ENCODE results near the gene PCLO. TPM values are rescaled to one million over a fixed set of nuclear protein-coding genes. Genes with fewer than 3 reads are reported as not detected.

PCLO gene
- total and polyA plus RNA-seq, 9 of the 15 experiments (the other 6 are each of a cell fraction or from before 2014, with no cell fraction given) = under 0.01 to 0.01 TPM; not detected in 7

DNA sequence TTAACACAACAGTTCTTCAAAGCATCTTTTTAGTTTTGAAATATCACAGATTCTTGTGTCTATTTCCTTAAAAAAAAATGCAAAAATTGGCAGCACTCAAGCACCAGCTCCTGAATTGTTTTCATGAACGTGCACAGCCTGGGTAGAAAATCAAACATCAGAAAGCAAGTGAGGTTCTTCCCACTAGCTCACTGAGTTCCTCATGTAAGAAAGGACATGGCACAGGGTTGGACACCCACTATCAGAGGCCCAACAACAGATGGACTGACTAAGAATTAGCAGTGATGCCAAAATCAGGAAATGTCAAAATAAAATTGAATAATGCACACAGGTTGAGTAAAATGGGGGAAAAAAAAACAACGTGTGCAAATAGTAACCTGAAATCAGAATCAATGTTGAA lies 146.8 kb downstream of the PCLO start:
- no peak overlapping the region for H3K4me2 ChIP-seq (ENCODE audit: insufficient read depth, low read length)
- CTCF ChIA-PET (ENCODE audit: low intra/inter-chr PET ratio) = no interaction called here
- no peaks in the 10 kb centered on the region for H3K27me3 ChIP-seq (ENCODE audit: control insufficient read depth in 2 of 2, insufficient read depth in 2 of 2, low read length in 2 of 2)
- no peak overlapping the region for H3K4me3 ChIP-seq
- no peaks in the 10 kb centered on the region for H3K79me2 ChIP-seq (ENCODE audit: control insufficient read depth, insufficient read depth, low read length)
- WGBS (ENCODE audit: insufficient coverage, low coverage, missing lambda C conversion rate) = 0% methylated on average over 2 of the region's 2 CpGs
- no peak overlapping the region for H3K27ac ChIP-seq (ENCODE audit: extremely low read depth, low read depth, low read length)
- no peak overlapping the region for H3K9ac ChIP-seq (ENCODE audit: insufficient read depth in 1 of 2, low read depth in 2 of 2, low read length in 2 of 2)
- no peaks in the 10 kb centered on the region for H3K9me1 ChIP-seq (ENCODE audit: control insufficient read depth, insufficient read depth, low read length)
- no peaks in the 10 kb centered on the region for H3K4me1 ChIP-seq (replicated peaks in 1 of 2; ENCODE audit: control insufficient read depth in 2 of 2, insufficient read depth in 2 of 2, low read length in 2 of 2)
- H2AFZ ChIP-seq (ENCODE audit: low read depth, low read length) = no peak overlapping the region
- H4K20me1 ChIP-seq (replicated peaks; ENCODE audit: control insufficient read depth, insufficient read depth, low read length) = no peaks in the 10 kb centered on the region
- H3K9me3 ChIP-seq (replicated peaks; ENCODE audit: control insufficient read depth, insufficient read depth, low read depth, low read length) = peaks cover 1% of the 10 kb centered on the region; the same call in 1 of the 2 replicates
- ATAC-seq = no peak
- no TSS peak for BruUV-seq (replicated peaks)
- intact Hi-C loops (cut with micrococcal nuclease) = no loop called here
- no peak for FAIRE-seq
- in situ Hi-C loops (cut with MboI) = no loop called here
- TF ChIP-seq MTF1 (CRISPR knock-in tag; IDR thresholded peaks at IDR 0.05; ENCODE audit: borderline replicate concordance) (no peak), ZNF263 (CRISPR knock-in tag; IDR thresholded peaks at IDR 0.05; ENCODE audit: borderline replicate concordance) (no peak), TCFL5 (CRISPR knock-in tag; conservative IDR thresholded peaks at IDR 0.05) (no peak), CBX3 (IDR thresholded peaks at IDR 0.05; ENCODE audit: borderline replicate concordance in 1 of 2, low read length in 2 of 2) (no peak), CREBBP (IDR thresholded peaks at IDR 0.05; ENCODE audit: low read depth, low read length) (no peak), GATA2 (CRISPR knock-in tag; IDR thresholded peaks at IDR 0.05) (no peak), SRSF3 (IDR thresholded peaks at IDR 0.05; ENCODE audit: insufficient read depth, low read length) (no peak)
- POLR2A ChIA-PET = no interaction called here
- no peaks in the 10 kb centered on the region for H3K36me3 ChIP-seq (ENCODE audit: control insufficient read depth, insufficient read depth, low read length)
- DNase-seq (ENCODE audit: extremely low read depth in 1 of 4, low spot score in 3 of 4) = no peak

DNA sequence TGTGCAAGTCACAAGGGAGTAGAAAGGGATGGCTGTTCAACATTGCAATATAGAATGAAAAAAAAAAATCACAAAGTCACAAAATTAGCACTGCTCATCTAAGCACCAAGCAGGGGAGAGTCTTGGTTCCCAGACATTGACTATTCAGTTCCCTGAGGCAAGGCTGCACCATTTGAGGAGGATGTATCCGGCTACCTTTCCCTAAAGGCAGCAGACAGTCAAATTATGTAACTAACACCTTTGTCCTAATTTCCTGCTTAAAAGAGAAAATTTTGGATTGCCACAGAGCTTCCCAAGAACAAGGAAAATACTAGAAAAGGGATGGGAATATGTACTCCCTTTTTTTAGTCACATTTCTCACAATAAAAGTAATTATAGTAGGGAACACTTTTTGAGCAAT lies 148.1 kb downstream of the PCLO start:
- Histone ChIP-seq H3K4me3 (no peak overlapping the region), H3K27ac (ENCODE audit: extremely low read depth, low read depth, low read length) (no peak overlapping the region), H3K9ac (ENCODE audit: insufficient read depth in 1 of 2, low read depth in 2 of 2, low read length in 2 of 2) (no peak overlapping the region), H4K20me1 (replicated peaks; ENCODE audit: control insufficient read depth, insufficient read depth, low read length) (no peaks in the 10 kb centered on the region), H3K4me2 (ENCODE audit: insufficient read depth, low read length) (no peak overlapping the region), H2AFZ (ENCODE audit: low read depth, low read length) (no peak overlapping the region), H3K9me1 (ENCODE audit: control insufficient read depth, insufficient read depth, low read length) (no peaks in the 10 kb centered on the region), H3K36me3 (ENCODE audit: control insufficient read depth, insufficient read depth, low read length) (no peaks in the 10 kb centered on the region), H3K79me2 (ENCODE audit: control insufficient read depth, insufficient read depth, low read length) (no peaks in the 10 kb centered on the region), H3K4me1 (replicated peaks in 1 of 2; ENCODE audit: control insufficient read depth in 2 of 2, insufficient read depth in 2 of 2, low read length in 2 of 2) (no peaks in the 10 kb centered on the region), H3K27me3 (ENCODE audit: control insufficient read depth in 2 of 2, insufficient read depth in 2 of 2, low read length in 2 of 2) (no peaks in the 10 kb centered on the region), H3K9me3 (replicated peaks; ENCODE audit: control insufficient read depth, insufficient read depth, low read depth, low read length) (0 out of 2 replicates have a peak, but pooled peaks cover 1% of the 10 kb centered on the region)
- BruUV-seq (replicated peaks) = no TSS peak
- in situ Hi-C loops (cut with MboI) (no loop called here), intact Hi-C loops (cut with micrococcal nuclease) (no loop called here)
- 5% methylated on average over 1 of the region's 1 CpG for WGBS (ENCODE audit: insufficient coverage, low coverage, missing lambda C conversion rate)
- ATAC-seq = no peak
- DNase-seq (ENCODE audit: extremely low read depth in 1 of 4, low spot score in 3 of 4) = no peak
- CTCF ChIA-PET (ENCODE audit: low intra/inter-chr PET ratio) = no interaction called here
- no peak for FAIRE-seq
- POLR2A ChIA-PET = no interaction called here
- TF ChIP-seq ZNF324 (CRISPR knock-in tag; IDR thresholded peaks at IDR 0.05) = no peak
- no peak for TF ChIP-seq NR4A1 (CRISPR knock-in tag; IDR thresholded peaks at IDR 0.05)
- no peak for TF ChIP-seq NR4A1 (tag; IDR thresholded peaks at IDR 0.05)
- no peak for TF ChIP-seq ASH1L (IDR thresholded peaks at IDR 0.05; ENCODE audit: borderline replicate concordance, low read depth, partially characterized antibody)
- TF ChIP-seq ZNF408 (CRISPR knock-in tag; IDR thresholded peaks at IDR 0.05; ENCODE audit: low read depth) = no peak
- TF ChIP-seq MED1 (CRISPR knock-in tag; IDR thresholded peaks at IDR 0.05; ENCODE audit: borderline replicate concordance) = no peak
- TF ChIP-seq, protein P1, sequence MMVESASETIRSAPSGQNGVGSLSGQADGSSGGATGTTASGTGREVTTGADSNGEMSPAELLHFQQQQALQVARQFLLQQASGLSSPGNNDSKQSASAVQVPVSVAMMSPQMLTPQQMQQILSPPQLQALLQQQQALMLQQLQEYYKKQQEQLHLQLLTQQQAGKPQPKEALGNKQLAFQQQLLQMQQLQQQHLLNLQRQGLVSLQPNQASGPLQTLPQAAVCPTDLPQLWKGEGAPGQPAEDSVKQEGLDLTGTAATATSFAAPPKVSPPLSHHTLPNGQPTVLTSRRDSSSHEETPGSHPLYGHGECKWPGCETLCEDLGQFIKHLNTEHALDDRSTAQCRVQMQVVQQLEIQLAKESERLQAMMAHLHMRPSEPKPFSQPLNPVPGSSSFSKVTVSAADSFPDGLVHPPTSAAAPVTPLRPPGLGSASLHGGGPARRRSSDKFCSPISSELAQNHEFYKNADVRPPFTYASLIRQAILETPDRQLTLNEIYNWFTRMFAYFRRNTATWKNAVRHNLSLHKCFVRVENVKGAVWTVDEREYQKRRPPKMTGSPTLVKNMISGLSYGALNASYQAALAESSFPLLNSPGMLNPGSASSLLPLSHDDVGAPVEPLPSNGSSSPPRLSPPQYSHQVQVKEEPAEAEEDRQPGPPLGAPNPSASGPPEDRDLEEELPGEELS (CRISPR knock-in tag; IDR thresholded peaks at IDR 0.05; ENCODE audit: borderline replicate concordance) = no peak
- TF ChIP-seq RBM15 (IDR thresholded peaks at IDR 0.05; ENCODE audit: insufficient read depth, low read length) = no peak
- TF ChIP-seq NCOR1 (IDR thresholded peaks at IDR 0.05) = no peak
